ENCODE results near the gene EFCAB6.

- TF ChIP-seq POLR2A (IDR thresholded peaks at IDR 0.05) (no peak), CTCF (IDR thresholded peaks at IDR 0.05) (no peak), POLR2AphosphoS5 (IDR thresholded peaks at IDR 0.05) (no peak)
These were observed 38.4 kb upstream of the EFCAB6 start for GRCh38 chr22:43850529-43850928.

Measured in breast epithelium (tissue), 3 donors.